Activated T-cell treated with anti-CD3 and anti-CD28 coated beads for 48 hours (primary cell): ENCODE measurements around the gene HADHA.

Source experiments
- DNase-seq: peaks from one replicate; pipeline ENCODE4 v3.0.0-alpha.2; 2020; ENCODE audit warnings: low read depth

The HADHA gene

DNA sequence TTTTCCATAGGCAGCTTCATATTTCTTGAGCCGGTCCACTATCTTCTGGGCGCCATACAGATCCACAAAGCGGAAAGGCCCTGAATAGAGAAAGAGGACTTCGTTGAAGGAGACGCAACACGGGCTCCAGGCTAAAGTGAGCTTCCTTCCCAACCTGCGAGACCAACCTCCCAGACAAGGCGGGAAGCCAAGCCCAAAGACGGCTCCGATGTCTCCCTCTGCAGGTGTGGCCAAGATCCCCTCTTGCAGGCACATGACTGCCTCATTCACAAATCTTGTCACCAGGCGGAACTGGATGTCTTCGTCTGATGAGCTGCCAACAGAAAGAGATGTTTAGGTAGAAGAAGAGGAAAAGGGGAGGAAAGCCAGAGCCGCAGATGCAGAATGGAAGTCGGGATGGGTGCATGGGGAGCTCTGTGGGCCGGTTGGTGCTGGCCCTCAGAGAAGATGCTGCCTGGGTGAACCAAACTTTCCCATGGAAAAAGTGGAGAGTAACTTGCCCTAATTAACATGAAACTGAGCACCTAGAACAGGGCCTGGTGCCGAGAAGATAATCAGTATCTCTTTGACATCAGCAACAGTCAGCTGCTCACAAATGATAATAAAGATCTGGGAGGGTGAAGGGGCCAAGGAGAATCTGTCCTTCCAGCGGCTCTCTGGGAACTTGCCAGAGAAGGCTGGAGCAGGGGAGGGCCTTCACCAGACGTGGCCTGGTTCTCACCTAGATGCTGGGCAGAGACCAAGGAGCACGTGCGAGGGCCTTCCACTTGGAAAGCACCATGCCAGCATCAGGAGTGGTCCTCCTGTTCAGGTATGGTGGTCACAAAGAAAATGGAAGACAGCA lies 52.9 kb downstream of the HADHA start:
- no peak for DNase-seq

DNA sequence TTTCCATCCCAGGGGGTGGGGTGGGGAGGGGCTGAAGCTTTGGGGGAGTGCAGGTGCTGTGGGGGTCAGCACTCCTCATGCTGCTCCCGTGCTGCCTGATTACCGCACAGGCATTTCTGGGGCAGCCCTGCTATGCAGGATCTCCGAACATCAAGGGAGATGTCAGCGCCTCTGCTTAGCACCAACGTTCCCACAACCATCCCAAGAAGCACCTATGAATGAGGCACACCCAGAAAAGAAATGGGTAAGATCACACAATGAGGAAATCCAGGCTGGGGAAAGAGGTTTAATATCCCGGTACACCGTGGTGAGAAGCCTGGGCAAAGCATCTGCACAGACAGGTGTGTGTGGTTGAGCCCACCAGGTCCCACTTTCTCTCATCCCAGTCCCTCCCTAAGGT lies 54.1 kb downstream of the HADHA start:
- no peak for DNase-seq

DNA sequence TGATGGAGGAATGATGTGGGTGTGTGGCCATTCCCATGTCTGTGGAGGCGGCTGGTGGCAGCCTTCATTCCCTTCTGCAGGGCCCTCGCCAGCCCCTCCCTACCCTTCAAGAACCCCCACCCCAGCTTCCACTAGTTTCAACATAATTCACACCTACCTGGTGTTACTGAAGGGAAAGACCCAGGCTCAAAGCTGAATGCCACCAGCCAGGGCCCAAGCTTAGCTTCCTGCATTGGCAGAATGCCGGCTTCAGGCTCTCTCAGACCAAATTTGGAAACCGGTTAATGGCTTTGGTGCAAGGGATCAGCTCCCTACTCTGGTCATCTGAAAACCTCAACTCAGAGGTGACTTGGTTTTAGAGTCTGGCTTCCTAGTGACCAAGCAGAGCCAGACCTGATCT lies 54.7 kb downstream of the HADHA start:
- DNase-seq, result no peak

DNA sequence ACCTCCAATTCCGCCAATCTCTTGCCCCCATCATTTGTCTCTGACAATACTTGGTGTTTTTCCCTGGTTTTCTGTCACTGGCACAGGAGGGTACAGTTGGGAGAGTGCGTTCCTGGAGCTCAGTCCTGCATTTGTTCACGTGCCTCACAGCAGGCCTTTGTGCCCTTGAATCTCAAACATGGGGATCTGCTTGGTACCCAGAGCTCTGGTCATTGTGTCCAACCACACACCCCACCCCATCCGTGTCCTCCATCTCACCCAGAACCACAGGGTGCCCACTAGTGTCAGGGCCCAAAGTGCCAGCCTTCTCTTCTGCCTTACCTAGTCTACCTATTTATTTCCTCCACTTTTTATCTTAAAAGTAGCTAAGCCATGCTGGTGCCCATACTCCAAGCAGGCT lies 55.3 kb downstream of the HADHA start:
- no peak for DNase-seq

DNA sequence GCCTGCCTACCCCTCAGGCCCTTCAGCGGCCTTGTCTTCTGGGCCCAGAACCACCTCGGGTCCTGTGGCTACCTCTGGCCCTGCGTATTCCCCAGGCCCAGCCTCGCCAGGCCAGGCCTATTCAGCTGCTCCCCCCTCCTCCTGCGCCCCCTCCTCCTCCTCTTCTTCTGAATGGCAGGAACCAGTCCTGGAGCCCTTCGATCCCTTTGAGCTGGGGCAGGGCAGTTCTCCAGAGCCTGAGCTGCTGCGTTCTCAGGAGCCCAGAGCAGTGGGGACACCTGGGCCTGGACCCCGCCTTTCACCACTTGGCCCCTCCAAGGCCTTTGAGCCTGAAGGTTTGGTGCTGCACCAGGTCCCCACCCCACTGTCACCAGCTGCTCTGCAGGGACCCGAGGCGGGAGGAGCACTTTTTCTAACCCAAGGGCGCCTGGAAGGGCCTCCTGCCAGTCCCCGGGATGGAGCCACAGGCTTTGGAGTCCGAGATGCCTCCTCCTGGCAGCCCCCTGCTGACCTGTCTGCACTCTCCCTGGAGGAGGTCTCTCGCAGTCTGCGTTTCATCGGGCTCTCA lies 56.8 kb downstream of the HADHA start:
- no peak for DNase-seq

DNA sequence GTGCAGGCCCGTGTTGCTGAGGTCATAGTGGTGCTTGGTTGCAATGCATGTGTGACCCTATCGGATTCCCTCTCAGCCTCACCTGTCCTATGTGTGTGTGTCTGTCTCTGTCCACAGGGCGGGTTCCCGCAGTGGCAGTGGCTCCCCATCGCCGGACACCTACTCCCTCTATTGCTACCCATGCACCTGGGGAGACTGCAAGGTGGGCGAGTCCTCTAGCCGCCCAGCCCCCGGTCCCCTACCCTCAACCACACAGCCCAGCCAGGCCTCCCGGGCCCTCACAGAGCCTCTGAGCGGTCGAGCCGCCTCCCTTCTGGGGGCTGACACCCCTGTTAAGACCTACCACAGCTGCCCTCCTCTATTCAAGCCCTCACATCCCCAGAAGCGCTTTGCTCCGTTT lies 57.3 kb downstream of the HADHA start:
- no peak for DNase-seq

DNA sequence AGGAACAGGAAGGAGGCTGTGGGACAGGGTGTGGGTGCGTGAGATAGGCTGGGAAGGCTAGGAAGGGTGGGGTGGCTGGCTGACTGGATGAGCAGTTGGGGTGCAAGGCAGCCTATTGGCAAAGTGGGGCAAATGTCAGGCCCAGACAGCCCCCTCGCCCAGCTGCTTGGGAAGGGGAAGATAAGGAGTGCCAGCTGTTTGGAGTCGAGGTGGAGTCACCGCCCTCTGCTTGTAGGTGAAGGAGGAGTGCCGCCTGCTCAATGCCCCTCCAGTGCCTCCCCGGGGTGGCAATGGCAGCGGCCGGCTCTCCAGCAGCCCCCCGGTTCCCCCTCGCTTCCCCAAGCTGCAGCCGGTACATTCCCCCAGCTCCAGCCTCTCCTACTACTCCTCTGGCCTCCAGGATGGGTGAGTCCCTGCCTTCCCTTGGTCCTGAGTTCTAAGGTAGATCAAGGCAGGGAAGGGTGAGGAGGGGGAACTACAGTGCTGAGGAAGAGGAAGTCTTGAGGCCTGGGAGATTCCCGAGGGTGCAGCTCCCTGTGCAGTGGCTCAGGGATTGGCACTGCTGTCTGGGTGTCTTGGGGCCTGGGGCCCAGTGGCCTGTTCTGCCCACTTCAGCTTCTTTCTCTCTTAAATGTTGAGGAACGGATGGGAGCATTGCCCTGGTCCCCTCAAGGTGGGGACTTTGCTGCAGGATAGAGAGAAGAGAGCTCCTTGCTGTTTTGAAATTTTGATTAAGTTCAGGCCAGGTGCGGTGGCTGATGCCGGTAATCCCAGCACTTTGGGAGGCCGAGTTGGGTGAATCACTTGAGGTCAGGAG lies 58.3 kb downstream of the HADHA start:
- DNase-seq, result no peak

DNA sequence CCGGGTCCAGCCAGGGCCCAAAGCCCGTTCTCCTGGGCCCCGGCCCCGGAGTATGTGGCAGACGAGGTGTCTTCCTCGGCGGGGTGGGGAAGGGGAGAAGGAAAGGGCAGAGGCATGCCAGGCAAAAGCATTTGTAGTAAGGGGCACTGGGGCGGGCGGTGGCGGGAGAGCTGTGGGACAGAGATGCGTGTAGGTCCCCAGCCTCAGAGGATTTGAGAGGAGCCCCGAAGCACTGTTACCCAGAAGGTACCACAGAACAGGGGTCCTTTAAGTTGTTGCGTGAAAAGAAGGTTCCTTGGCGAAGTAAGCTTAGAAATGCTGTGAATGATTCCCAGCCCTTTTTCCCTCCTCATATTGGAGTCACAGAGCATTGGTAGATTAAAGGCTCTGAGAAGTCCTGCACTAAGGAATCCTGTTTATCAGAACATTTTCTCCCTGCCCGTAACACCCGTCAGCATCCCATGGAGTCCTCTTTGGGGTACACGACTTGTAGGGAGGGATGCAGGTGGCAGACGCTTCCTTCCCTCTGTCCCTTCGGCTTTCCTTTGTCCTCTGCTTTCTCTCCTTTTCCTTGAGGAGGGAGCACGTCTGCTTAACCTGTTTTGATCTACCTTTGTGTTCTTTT lies 59.0 kb downstream of the HADHA start:
- DNase-seq, result no peak

DNA sequence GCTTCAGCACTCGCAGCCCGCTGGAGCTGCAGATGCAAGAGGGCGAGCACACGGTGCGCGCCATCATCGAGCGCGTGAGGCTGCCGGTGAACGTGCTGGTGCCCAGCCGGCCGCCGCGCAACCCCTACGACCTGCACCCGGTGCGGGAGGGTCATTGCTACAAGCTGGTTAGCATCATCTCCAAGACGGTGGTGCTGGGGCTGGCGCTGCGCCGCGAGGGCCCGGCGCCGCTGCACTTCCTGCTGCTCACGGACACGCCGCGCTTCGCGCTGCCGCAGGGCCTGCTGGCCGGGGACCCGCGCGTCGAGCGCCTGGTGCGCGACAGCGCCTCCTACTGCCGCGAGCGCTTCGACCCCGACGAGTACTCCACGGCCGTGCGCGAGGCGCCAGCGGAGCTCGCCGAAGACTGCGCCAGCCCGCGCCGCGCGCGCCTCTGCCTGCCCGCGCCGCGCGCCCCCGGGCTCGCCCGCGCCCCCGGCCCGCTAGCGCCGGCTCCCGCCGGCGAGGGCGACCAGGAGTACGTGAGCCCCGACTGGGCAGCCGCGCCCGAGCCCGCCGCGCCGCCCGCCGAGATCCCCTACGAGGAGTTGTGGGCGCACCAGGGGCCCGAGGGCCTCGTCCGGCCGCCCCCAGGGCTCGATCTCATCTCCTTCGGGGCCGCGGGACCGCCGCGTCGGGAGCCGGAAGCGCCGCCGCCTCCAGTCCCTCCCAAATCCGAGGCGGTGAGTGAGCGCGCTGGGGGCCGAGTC lies 59.7 kb downstream of the HADHA start:
- DNase-seq, result peak; percentile 84

DNA sequence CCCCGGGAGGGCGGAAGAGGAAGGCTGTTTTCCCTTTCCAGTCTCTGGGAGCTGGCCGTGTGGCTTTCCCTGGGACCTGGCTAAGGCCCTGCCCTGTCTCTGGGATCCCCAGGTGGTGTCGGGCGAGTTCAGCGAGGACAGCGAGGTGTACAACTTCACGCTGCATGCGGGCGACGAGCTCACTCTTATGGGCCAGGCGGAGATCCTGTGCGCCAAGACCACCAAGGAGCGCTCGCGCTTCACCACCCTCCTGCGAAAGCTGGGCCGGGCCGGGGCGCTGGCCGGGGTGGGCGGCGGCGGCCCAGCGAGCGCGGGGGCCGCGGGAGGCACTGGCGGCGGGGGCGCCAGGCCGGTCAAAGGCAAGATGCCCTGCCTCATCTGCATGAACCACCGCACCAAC lies 60.3 kb downstream of the HADHA start:
- DNase-seq, result no peak

DNA sequence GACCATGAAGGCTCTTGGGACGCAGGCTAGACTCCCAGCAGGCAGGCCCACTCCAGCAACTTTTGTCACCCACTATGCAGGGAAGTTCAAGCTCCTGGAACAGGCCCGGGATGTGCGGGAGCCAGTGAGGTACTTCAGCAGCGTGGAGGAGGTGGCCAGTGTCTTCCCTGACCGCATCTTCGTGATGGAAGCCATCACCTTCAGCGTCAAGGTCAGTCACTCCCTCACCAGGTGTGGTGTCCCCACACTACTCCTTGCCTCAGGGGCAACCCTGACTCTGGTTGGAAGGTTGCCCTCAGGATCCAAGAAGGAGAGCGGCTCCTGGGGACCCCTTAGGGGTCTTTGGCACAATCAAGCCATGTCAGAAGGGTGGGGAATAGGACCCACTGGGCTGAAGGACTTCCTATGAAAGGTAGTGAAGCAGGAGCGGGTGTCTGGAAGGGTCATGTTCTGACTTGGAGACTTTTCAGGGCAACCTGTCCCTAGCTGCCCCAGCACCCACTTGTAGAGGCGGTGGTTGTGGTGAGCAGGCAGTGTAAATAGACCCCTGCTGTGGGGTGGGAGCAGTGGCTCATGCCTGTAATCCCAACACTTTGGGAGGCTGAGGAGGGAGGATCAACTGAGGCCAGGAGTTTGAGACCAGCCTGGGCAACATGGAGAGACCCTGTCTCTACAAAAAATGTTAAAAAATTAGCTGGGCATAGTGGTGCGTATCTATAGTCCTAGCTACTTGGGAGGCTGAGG lies 61.4 kb downstream of the HADHA start:
- no peak for DNase-seq

DNA sequence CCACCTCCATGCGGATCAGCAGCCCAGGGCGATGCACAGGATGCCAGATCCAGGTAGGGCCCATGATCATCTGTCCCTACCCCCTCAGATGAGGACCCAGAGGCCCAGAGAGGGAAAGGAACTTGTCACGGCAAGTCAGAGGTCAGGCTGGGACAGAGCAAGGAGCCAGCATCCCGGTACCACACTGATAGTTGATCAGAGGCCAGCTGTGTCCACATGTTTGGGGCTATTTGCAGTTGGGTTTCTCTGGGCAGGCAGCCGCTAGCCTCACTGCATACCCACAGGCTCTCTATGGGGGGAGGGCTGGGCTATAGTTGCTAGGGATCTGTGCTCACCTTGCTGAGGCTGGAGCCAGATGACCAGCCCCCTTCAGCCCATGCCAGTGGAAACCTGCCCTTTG lies 62.0 kb downstream of the HADHA start:
- no peak for DNase-seq

DNA sequence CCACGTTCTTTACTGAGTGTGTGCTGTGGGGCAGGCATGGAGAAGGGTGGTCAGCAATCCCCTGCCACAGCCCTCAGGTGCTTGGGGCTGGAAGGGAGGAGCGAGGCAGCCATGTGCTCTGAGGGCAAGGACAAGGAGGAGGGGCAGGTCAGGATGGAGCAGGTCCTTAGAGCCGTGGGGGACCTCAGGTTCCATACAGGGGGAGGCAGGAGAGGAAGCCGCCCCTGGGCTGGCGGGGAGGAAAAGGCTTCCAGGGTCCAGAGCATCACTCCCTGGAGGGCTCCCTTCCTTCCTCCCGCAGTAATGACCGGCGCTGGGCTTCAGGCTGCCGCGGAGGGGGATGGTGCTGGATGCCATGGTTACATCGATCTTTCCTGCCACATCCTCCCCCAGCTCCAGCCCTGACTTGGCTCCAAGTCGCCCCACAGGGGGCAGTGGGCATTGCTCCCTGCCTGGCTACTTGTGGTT lies 65.0 kb downstream of the HADHA start:
- DNase-seq, result no peak

DNA sequence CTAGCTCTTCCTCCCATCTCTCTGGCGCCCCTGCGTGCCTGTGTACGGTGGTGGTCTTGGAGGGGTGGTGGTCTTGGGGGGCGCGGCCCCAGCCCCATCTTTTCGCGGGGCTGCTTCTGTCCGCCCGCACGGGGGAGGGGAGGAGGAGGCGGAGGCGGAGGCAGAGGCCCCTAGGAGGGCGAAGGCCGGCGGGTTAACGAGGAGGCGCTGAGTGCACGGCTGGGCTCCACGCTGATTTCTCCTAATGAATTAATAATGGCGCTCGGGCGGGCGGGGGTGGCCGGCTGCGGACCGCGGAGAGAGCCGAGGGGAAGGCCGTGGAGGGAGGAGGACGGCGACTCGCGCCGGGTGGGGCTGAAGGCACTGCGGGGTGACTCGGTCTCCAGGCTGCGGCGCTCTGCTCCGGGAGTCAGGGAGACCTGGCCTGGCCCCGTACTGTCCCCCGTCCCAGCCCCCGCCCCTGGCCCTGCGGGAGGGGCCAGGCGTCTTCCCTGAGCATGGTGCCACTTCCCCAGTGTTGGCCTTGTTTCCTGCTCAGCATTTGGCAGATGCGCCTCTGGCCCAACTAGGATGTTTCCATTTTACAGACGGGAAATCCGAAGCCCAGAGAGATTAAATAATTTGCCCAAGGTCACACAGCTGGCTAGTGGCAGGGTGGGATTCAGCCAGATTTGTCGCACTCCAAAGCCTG lies 65.5 kb downstream of the HADHA start:
- no peak for DNase-seq

DNA sequence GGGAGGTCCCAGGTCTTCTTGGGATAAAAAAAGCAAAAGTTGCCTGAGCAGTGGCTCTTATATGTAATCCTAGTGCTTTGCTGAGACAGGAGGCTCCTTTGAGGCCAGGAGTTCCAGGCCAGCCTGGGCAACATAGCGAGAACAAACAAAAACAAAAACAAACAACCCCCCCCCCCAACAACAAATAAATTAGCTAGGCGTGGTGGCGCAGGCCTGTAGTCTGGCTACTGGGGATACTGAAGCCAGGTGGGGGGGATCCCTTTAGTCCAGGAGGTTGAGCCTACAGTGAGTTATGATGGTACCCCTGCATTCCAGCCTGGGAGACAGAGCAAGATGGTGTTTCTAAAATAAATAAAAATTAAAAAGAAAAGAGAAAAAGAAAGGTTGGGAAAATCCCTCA lies 66.2 kb downstream of the HADHA start:
- DNase-seq, result no peak

DNA sequence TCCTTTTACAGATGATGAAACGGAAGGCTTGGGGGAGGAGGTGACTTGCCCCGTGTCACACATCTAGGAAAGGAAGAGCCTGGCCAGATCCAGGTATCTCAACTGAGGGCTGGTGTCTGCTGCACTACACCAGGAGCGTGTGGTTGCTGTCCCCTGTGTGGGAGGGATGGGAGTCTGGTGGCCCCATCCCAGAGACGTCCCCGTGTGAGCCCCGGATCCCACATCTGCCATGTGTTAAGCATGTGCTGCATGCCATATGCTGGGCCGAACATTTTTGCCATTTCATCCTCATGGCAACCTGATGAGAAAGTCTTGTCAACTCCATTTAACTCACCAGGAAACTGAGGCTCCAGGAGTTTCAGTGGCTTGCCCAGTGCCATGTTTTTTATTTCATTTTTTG lies 67.3 kb downstream of the HADHA start:
- DNase-seq, result no peak

DNA sequence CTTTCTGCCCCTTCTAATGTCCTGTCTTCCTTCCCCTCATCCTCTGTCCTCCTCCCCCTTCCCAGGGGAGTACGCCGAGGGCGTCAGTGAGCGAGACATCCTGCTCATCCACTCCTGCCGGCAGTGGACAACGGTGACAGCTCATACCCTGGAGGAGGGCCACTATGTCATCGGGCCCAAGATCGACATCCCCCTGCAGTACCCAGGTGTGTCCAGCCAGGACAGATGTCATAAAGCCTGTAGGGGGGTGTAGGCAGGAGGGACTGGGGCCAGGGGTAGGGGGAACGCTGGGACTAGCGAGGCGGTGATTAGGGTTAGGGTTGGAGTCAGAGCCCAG lies 68.2 kb downstream of the HADHA start:
- DNase-seq, result no peak

DNA sequence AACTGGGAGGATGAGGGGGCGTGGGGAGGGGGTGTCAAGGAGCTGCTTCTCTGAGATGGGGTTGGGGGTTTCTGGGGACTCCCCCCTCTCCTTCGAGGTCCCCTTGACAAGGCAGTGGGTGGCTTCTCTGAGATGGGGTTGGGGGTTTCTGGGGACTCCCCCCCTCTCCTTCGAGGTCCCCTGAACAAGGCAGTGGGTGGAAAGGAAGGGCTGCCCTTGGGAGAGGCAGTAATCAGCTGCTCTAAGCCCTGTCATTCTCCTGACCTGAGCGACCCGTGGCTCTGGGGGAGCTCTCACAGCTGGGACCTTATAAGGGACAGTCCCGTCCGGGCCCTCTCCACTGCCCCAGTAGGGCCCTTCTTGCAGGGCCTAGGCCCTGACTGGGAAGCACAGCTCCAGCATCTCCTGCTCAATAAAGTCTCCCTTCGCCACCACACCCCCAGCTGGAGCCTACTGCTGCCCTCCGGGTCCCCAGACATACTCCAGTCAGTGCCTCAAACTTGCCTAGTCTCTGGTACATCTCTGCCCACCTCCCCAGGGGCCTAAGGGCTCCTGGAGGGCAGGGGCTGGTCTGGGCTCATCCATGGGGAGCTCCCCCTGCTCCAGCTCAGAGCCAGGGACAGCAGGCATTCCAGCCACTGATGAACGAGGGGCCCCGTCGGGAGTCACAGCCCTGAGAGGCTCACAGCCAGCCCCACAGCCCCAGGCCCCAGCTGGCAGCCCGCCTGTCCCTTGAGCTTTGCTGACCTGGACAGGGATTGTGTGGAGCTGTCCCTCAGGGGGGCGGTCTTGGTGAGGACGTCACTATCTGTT lies 68.8 kb downstream of the HADHA start:
- DNase-seq, result no peak

DNA sequence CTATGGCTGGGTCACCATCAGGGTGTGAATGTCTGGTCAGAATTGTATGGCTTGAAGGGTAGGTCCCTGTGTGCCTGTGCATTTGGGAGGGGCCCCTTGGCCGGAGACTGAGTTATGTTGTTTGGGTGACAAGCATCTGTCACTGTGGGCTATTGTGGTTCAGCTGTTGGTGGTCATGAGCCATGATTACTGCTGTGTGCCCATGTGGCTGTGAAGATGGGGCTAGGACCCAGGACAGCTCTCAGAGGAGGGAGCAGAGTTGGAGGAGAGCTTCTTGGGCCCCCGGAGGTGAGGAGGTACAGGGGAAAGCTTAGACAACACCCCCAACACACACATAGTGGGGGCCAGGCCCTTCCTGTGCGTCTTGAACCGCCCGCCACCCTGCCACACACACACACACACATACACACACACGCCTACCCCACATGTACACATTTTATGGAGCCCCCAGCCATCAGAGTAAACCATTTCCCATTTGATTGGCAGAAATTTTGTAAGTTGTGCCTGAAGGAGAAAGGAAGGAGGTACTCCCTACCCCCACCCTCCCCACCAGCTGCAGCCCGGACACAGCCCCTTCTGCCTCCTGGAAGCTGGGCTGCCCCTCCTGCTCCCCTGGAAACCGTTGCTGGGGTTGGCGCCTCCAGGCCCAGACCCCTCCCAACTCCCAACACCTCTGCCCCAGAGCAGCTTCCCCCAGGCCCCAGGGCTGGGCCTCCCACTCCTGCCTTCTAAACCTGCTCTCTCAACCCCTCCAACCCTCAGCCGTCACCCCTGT lies 69.6 kb downstream of the HADHA start:
- DNase-seq, result no peak
